Measurements from ENCODE around the gene LRRC3B. TPM values are rescaled to one million over a fixed set of nuclear protein-coding genes. Genes with fewer than 3 reads are reported as not detected.

LRRC3B gene
- total RNA-seq, 1 donor from 2014 or later: 8.2 TPM

DNA sequence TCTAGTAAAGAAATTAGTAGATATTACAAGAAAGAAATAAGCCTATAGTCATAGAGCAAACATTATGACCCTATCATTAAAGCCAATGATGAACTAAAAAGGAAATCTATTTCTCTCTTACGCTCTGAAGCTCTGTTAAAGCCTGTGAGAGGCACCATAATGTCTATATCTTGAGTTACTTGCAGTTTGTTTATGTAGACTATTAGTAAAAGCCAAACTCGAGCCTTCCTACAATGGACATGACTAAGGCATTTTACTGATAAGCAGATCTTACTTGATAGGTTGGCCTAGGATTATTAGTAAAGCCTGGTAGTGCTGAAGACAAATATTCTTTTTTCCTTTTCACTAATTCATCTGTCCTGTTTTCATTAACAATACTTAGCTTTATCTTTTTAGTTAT is 32.7 kb downstream of the LRRC3B start:
- H3K27ac ChIP-seq: no peak overlapping the region
- H3K4me3 ChIP-seq: no peak overlapping the region
- no peaks in the 10 kb centered on the region for H3K9me3 ChIP-seq (ENCODE audit: low read depth)
- H3F3A ChIP-seq (ENCODE audit: low read depth): no peaks in the 10 kb centered on the region
- no peaks in the 10 kb centered on the region for H3K79me2 ChIP-seq (ENCODE audit: low read depth)
- H3K4me1 ChIP-seq: peaks cover 11% of the 10 kb centered on the region
- Mint-ChIP-seq H3K4me3 (no peak overlapping the region), H3K27ac (no peak overlapping the region), H3K27me3 (ENCODE audit: insufficient read depth, low read depth) (no peaks in the 10 kb centered on the region), H3K9me3 (no peaks in the 10 kb centered on the region), H3K36me3 (no peaks in the 10 kb centered on the region), H3K4me1 (peaks cover 3% of the 10 kb centered on the region)
- H2AFZ ChIP-seq (replicated peaks): no peak overlapping the region
- no peak for DNase-seq (ENCODE audit: low spot score)
- TF ChIP-seq, protein P1, sequence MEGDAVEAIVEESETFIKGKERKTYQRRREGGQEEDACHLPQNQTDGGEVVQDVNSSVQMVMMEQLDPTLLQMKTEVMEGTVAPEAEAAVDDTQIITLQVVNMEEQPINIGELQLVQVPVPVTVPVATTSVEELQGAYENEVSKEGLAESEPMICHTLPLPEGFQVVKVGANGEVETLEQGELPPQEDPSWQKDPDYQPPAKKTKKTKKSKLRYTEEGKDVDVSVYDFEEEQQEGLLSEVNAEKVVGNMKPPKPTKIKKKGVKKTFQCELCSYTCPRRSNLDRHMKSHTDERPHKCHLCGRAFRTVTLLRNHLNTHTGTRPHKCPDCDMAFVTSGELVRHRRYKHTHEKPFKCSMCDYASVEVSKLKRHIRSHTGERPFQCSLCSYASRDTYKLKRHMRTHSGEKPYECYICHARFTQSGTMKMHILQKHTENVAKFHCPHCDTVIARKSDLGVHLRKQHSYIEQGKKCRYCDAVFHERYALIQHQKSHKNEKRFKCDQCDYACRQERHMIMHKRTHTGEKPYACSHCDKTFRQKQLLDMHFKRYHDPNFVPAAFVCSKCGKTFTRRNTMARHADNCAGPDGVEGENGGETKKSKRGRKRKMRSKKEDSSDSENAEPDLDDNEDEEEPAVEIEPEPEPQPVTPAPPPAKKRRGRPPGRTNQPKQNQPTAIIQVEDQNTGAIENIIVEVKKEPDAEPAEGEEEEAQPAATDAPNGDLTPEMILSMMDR (IDR thresholded peaks at IDR 0.05): no peak
- TF ChIP-seq EZH2phosphoT487 (IDR thresholded peaks at IDR 0.05) (no peak), EZH2 (IDR thresholded peaks at IDR 0.05) (no peak)
- H4K20me1 ChIP-seq (ENCODE audit: low read depth): no peaks in the 10 kb centered on the region
- no peak overlapping the region for H3K9ac ChIP-seq
- no peaks in the 10 kb centered on the region for H3K27me3 ChIP-seq
- no peak overlapping the region for H3K4me2 ChIP-seq
- H3K36me3 ChIP-seq: no peaks in the 10 kb centered on the region

DNA sequence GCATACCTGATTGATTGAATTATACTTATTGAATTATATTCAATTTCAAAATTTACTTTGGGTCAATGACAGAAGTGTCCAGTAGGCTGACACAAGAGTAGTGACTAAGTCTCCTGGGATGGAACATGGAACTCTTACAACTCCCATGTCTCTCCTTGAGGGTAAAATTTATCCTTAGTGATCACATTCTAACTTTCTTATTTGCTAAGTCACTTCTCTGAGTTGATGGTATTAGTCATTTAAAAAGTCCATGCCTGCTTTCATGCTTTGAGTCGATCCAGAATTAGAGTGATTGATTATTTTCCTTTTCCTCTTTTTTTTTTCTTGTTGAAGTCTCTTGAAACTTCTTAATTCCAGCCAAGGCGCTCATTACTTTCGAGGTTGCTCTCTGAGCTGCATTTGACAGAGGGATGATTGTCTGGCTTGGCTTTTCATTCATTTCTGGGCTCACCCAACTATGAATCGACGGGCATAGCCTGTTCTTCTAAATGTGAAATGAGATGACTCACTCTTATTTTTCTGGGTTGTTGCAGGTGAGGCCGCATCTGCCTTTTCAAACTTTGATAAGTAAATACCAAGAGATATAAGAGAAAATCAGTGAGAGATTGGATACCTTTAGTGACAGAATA is 34.9 kb downstream of the LRRC3B start:
- TF ChIP-seq, protein P1 (IDR thresholded peaks at IDR 0.05): no peak
- TF ChIP-seq EZH2phosphoT487 (IDR thresholded peaks at IDR 0.05): no peak
- TF ChIP-seq EZH2 (IDR thresholded peaks at IDR 0.05): no peak
- no peak overlapping the region for H3K9ac ChIP-seq
- H3K4me1 ChIP-seq: peaks cover 4% of the 10 kb centered on the region
- no peak overlapping the region for H3K27ac ChIP-seq
- Mint-ChIP-seq H3K27me3 (ENCODE audit: insufficient read depth, low read depth) (no peaks in the 10 kb centered on the region), H3K9me3 (no peaks in the 10 kb centered on the region), H3K36me3 (no peaks in the 10 kb centered on the region), H3K4me3 (no peak overlapping the region), H3K4me1 (no peaks in the 10 kb centered on the region), H3K27ac (no peak overlapping the region)
- H3K79me2 ChIP-seq (ENCODE audit: low read depth): no peaks in the 10 kb centered on the region
- H2AFZ ChIP-seq (replicated peaks): no peak overlapping the region
- no peaks in the 10 kb centered on the region for H4K20me1 ChIP-seq (ENCODE audit: low read depth)
- no peaks in the 10 kb centered on the region for H3K27me3 ChIP-seq
- H3K9me3 ChIP-seq (ENCODE audit: low read depth): no peaks in the 10 kb centered on the region
- H3K4me3 ChIP-seq: no peak overlapping the region
- no peaks in the 10 kb centered on the region for H3F3A ChIP-seq (ENCODE audit: low read depth)
- DNase-seq (ENCODE audit: low spot score): no peak
- H3K4me2 ChIP-seq: no peak overlapping the region
- H3K36me3 ChIP-seq: no peaks in the 10 kb centered on the region

DNA sequence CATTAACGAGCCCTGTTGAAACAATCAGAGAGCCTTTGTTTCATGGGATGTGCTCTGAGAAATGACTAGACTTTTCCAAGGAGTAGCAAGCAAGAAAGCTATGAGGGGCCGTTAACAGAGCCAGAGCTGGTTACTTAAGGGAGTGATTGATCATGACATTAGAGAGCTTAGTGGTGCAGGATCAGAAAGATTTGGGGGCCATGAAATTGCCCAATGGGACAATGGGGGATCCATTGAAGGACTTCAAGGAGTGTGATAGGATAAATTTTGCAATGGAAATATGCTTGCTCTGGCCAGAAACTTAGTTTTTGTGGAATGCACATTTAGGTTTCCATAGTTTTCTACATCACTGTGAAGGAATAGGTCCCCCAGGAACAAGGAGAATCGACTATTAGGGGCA is 45.6 kb downstream of the LRRC3B start:
- no peaks in the 10 kb centered on the region for H3K79me2 ChIP-seq (ENCODE audit: low read depth)
- no peak overlapping the region for H3K27ac ChIP-seq
- no peak overlapping the region for H2AFZ ChIP-seq (replicated peaks)
- Mint-ChIP-seq H3K27me3 (ENCODE audit: insufficient read depth, low read depth) (no peaks in the 10 kb centered on the region), H3K4me1 (no peaks in the 10 kb centered on the region), H3K27ac (no peak overlapping the region), H3K36me3 (no peaks in the 10 kb centered on the region), H3K4me3 (no peak overlapping the region), H3K9me3 (no peaks in the 10 kb centered on the region)
- no peak overlapping the region for H3K9ac ChIP-seq
- no peaks in the 10 kb centered on the region for H3F3A ChIP-seq (ENCODE audit: low read depth)
- no peak for DNase-seq (ENCODE audit: low spot score)
- no peak overlapping the region for H3K4me3 ChIP-seq
- no peaks in the 10 kb centered on the region for H3K27me3 ChIP-seq
- H3K4me2 ChIP-seq: no peak overlapping the region
- H3K9me3 ChIP-seq (ENCODE audit: low read depth): no peaks in the 10 kb centered on the region
- TF ChIP-seq, protein P1 (IDR thresholded peaks at IDR 0.05): no peak
- TF ChIP-seq EZH2 (IDR thresholded peaks at IDR 0.05) (no peak), EZH2phosphoT487 (IDR thresholded peaks at IDR 0.05) (no peak)
- H3K4me1 ChIP-seq: no peaks in the 10 kb centered on the region
- no peaks in the 10 kb centered on the region for H3K36me3 ChIP-seq
- H4K20me1 ChIP-seq (ENCODE audit: low read depth): no peaks in the 10 kb centered on the region
